ENCODE measurements around the gene PYGO2. TPM values are rescaled to one million over a fixed set of nuclear protein-coding genes. Genes with fewer than 3 reads are reported as not detected.

Gene PYGO2
- total RNA-seq: 10 to 100 TPM; 30.3 to 32.8 TPM
- polyA plus RNA-seq (2013, experiment 1 of 2): 48.3 TPM
- polyA plus RNA-seq (2013, experiment 2 of 2): 43.9 TPM
- 19.6 to 125 (median 76.9) reads per million in 172 experiments for total RNA-seq

- peak; percentile 72 for ATAC-seq (ENCODE audit: poor library complexity)
- intact Hi-C loops (cut with DNase I, micrococcal nuclease): loop anchor here (1.0 to 5.0 kb wide), 5 partner anchors 24 to 101 kb away; partner anchors contain the start of gene EFNA4 (in 1 of the 2)
- H3K9me3 ChIP-seq (ENCODE audit: control insufficient read depth in 1 of 2, insufficient read depth in 1 of 2, low read length in 2 of 2): no peaks in the 10 kb centered on the region
- peak within 1 kb of the TSS; percentile 68 for H3K4me3 ChIP-seq (ENCODE audit: low read length)
- Mint-ChIP-seq H3K27ac (peak within 1 kb of the TSS; percentile 98), H3K9me3 (no peaks in the 10 kb centered on the region), H3K36me3 (ENCODE audit: low read depth) (peaks cover 56% of the 10 kb centered on the region), H3K4me1 (ENCODE audit: low read depth) (peaks cover 20% of the 10 kb centered on the region), H3K4me3 (peak within 1 kb of the TSS; percentile 99), H3K27me3 (no peaks in the 10 kb centered on the region)
- no peaks in the 10 kb centered on the region for H3K27me3 ChIP-seq (ENCODE audit: control insufficient read depth in 1 of 2, insufficient read depth in 2 of 2, low read length in 2 of 2)
- ChIA-PET CTCF (interaction anchor here (0.8 to 5.6 kb wide), 19 partner anchors 10 to 170 kb away, joined by 3 to 47 read pairs (median 5); partner anchors contain the start of genes CKS1B, FLAD1 and PMVK), POLR2A (interaction anchor here (0.6 to 3.2 kb wide), 19 partner anchors 9 to 402 kb away, joined by 3 to 28 read pairs (median 5); partner anchors contain the start of genes ADAM15, CKS1B, FLAD1 and PMVK)
- DNase-seq: peak; percentile 65 to 91 (median 77)
- TF ChIP-seq CTCF (IDR thresholded peaks at IDR 0.05): peak; percentile 60
- H3K36me3 ChIP-seq (ENCODE audit: insufficient read depth, low read length): peaks cover 54% of the 10 kb centered on the region
- peak within 1 kb of the TSS; percentile 88 to 95 for H3K27ac ChIP-seq (ENCODE audit: low read depth in 1 of 2, low read length in 2 of 2)
- H3K4me1 ChIP-seq (ENCODE audit: insufficient read depth, low read length): peaks cover 60% of the 10 kb centered on the region
Measured at GRCh38 chr1:154961207-154962155, at the start of gene PYGO2. Gene PYGO2 (minus strand): TSS chr1:154961782. CDS start chr1:154961576, 206 bp downstream.

GRCh38 chr1:155011004-155011416 is 49.4 kb upstream of the PYGO2 start:
- ChIA-PET POLR2A (interaction anchor here (0.7 to 10.7 kb wide), 8 partner anchors 11 to 162 kb away, joined by 3 to 189 read pairs (median 4); partner anchors contain the start of genes FLAD1, KRTCAP2, PBXIP1 and PYGO2), CTCF (no interaction called here)
- DNase-seq: no peak
- H3K4me3 ChIP-seq (ENCODE audit: low read length): peak overlapping the region; percentile 89
- no peak for ATAC-seq (ENCODE audit: poor library complexity)
- Mint-ChIP-seq H3K36me3 (ENCODE audit: low read depth) (peaks cover 42% of the 10 kb centered on the region), H3K27me3 (no peaks in the 10 kb centered on the region), H3K9me3 (no peaks in the 10 kb centered on the region), H3K4me3 (peak overlapping the region; percentile 91), H3K4me1 (ENCODE audit: low read depth) (peaks cover 81% of the 10 kb centered on the region), H3K27ac (peak overlapping the region; percentile 92)
- TF ChIP-seq CTCF (IDR thresholded peaks at IDR 0.05): no peak
- peak overlapping the region; percentile 87 to 88 for H3K27ac ChIP-seq (ENCODE audit: low read depth in 1 of 2, low read length in 2 of 2)
- peaks cover 37% of the 10 kb centered on the region for H3K36me3 ChIP-seq (ENCODE audit: insufficient read depth, low read length)
- intact Hi-C loops (cut with DNase I, micrococcal nuclease): no loop called here
- peaks cover 99% of the 10 kb centered on the region for H3K4me1 ChIP-seq (ENCODE audit: insufficient read depth, low read length)
- no peaks in the 10 kb centered on the region for H3K9me3 ChIP-seq (ENCODE audit: control insufficient read depth in 1 of 2, insufficient read depth in 1 of 2, low read length in 2 of 2)
- H3K27me3 ChIP-seq (ENCODE audit: control insufficient read depth in 1 of 2, insufficient read depth in 2 of 2, low read length in 2 of 2): no peaks in the 10 kb centered on the region

GRCh38 chr1:155010211-155010918 is 48.8 kb upstream of the PYGO2 start:
- TF ChIP-seq CTCF (IDR thresholded peaks at IDR 0.05): no peak
- POLR2A ChIA-PET: interaction anchor here (0.7 to 10.7 kb wide), 8 partner anchors 10 to 163 kb away, joined by 3 to 189 read pairs (median 4); partner anchors contain the start of genes FLAD1, KRTCAP2, PBXIP1 and PYGO2
- Mint-ChIP-seq H3K27me3 (no peaks in the 10 kb centered on the region), H3K27ac (peak overlapping the region; percentile 92), H3K4me1 (ENCODE audit: low read depth) (peaks cover 81% of the 10 kb centered on the region), H3K9me3 (no peaks in the 10 kb centered on the region), H3K36me3 (ENCODE audit: low read depth) (peaks cover 36% of the 10 kb centered on the region), H3K4me3 (peak overlapping the region; percentile 91)
- intact Hi-C loops (cut with DNase I, micrococcal nuclease): no loop called here
- Histone ChIP-seq H3K27ac (ENCODE audit: low read depth in 1 of 2, low read length in 2 of 2) (peak overlapping the region; percentile 87 to 88), H3K9me3 (ENCODE audit: control insufficient read depth in 1 of 2, insufficient read depth in 1 of 2, low read length in 2 of 2) (no peaks in the 10 kb centered on the region), H3K4me3 (ENCODE audit: low read length) (peak overlapping the region; percentile 89), H3K27me3 (ENCODE audit: control insufficient read depth in 1 of 2, insufficient read depth in 2 of 2, low read length in 2 of 2) (no peaks in the 10 kb centered on the region), H3K4me1 (ENCODE audit: insufficient read depth, low read length) (peaks cover 99% of the 10 kb centered on the region), H3K36me3 (ENCODE audit: insufficient read depth, low read length) (peaks cover 31% of the 10 kb centered on the region)
- ATAC-seq (ENCODE audit: poor library complexity) (no peak), DNase-seq (peak in 5 of 14 experiments; percentile 45 to 67 (median 59))
- CTCF ChIA-PET: interaction anchor here (0.6 to 0.7 kb wide), 2 partner anchors 12 to 22 kb away, joined by 3 read pairs; no protein-coding TSS in a partner anchor
